Measurements from ENCODE around the gene SNX15.

- TF ChIP-seq ZNF384 (IDR thresholded peaks at IDR 0.05), result no peak
- TF ChIP-seq BHLHE40 (IDR thresholded peaks at IDR 0.05; ENCODE audit: borderline replicate concordance), result no peak
- no peak for TF ChIP-seq SP1 (IDR thresholded peaks at IDR 0.05)
- no peak for TF ChIP-seq LEF1 (IDR thresholded peaks at IDR 0.05; ENCODE audit: borderline replicate concordance)
- no peak for TF ChIP-seq HDGF (IDR thresholded peaks at IDR 0.05; ENCODE audit: borderline replicate concordance)
- no peak for TF ChIP-seq FOXK2 (IDR thresholded peaks at IDR 0.05)
- TF ChIP-seq, protein P1, sequence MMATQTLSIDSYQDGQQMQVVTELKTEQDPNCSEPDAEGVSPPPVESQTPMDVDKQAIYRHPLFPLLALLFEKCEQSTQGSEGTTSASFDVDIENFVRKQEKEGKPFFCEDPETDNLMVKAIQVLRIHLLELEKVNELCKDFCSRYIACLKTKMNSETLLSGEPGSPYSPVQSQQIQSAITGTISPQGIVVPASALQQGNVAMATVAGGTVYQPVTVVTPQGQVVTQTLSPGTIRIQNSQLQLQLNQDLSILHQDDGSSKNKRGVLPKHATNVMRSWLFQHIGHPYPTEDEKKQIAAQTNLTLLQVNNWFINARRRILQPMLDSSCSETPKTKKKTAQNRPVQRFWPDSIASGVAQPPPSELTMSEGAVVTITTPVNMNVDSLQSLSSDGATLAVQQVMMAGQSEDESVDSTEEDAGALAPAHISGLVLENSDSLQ (IDR thresholded peaks at IDR 0.05), result no peak
- TF ChIP-seq SUZ12 (IDR thresholded peaks at IDR 0.05), result no peak
- TF ChIP-seq FOXM1 (IDR thresholded peaks at IDR 0.05; ENCODE audit: borderline replicate concordance), result no peak
- TF ChIP-seq CTBP1 (IDR thresholded peaks at IDR 0.05; ENCODE audit: borderline replicate concordance), result no peak
- no peak for TF ChIP-seq FOXA1 (IDR thresholded peaks at IDR 0.05)
- no peak for TF ChIP-seq L3MBTL2 (conservative IDR thresholded peaks at IDR 0.05)
These were observed 13.2 kb downstream of the SNX15 start for GRCh38 chr11:65040520-65040846.

All from HEK293T (cell line).